Esophagus squamous epithelium (tissue), 5 donors: ENCODE data around the gene TAX1BP3. TPM values are rescaled to one million over a fixed set of nuclear protein-coding genes. Genes with fewer than 3 reads are reported as not detected.

Experiments used
- DNase-seq: peaks from one replicate; lab custom pipeline; 2025; lab: John Stamatoyannopoulos, UW
- H3K27ac ChIP-seq, 4 donors: fragments of 200-600 bp; sonication (generic); one replicate each; pipeline ENCODE4 v1.5.1; 2016 to 2019; ENCODE audit warnings: mild to moderate bottlenecking in 1 of 4
- H3K27me3 ChIP-seq, 4 donors: fragments of 200-600 bp; sonication (generic); 1 replicate in 3 of 4; 2 replicates in 1 of 4; pipeline versions ENCODE4 v1.5.1 to v1.6.0; 2017 to 2021; ENCODE audit warnings: antibody characterized with exemption in 1 of 4
- H3K36me3 ChIP-seq, 3 donors: fragments of 200-600 bp; sonication (generic); one replicate each; pipeline ENCODE4 v1.5.1; 2016 to 2019
- H3K4me1 ChIP-seq, 3 donors: fragments of 200-600 bp; sonication (generic); one replicate each; pipeline ENCODE4 v1.5.1; 2017 to 2019
- H3K4me3 ChIP-seq, 4 donors: fragments of 200-600 bp; sonication (generic); 1 replicate in 3 of 4; 2 replicates in 1 of 4; pipeline ENCODE4 v1.5.1; 2016 to 2019; ENCODE audit warnings: mild to moderate bottlenecking in 2 of 4, moderate library complexity in 1 of 4
- H3K9me3 ChIP-seq, 3 donors: fragments of 200-600 bp; sonication (generic); one replicate each; pipeline ENCODE4 v1.5.1; 2016 to 2019
- POLR2A ChIP-seq, 4 donors: fragments of 450-650 bp; IDR thresholded peaks; one replicate each; pipeline ENCODE4 v1.6.1; 2017; ENCODE audit warnings: antibody characterized with exemption in 4 of 4, mild to moderate bottlenecking in 4 of 4, moderate library complexity in 3 of 4
- WGBS, 2 donors: methylation state at CpG; one replicate each; pipeline ENCODE4 v1.1.5; 2018; 5-methylcytosine and 5-hydroxymethylcytosine counted together
- intact Hi-C: fragments of 100-400 bp; cut with DNase I; formaldehyde crosslinking; loops from one replicate; pipeline ENCODE4 v1.15.0; 2022
- total RNA-seq, 4 donors: library from RNA; depleted of rRNA; stranded (reverse); fragments of >200 nt; gene quantifications; one replicate each; pipeline ENCODE4 v1.1.0, GENCODE V29; 2016
- TF ChIP-seq, protein P1 (sequence below), 6 experiments: fragments of 450-650 bp in 4 of 6; fragments of 200-600 bp in 2 of 6; sonication (generic) in 2 of 6; IDR thresholded peaks; one replicate each; pipeline ENCODE4 v1.5.1; 2016 to 2019; ENCODE audit warnings: antibody characterized with exemption in 6 of 6, mild to moderate bottlenecking in 4 of 6, moderate library complexity in 4 of 6
- donor health status: DM: yes; HTN: yes; CAD: no.

TAX1BP3 gene
- total RNA-seq, 4 donors from 2014 or later, result 185 to 371 (median 293) TPM

DNA sequence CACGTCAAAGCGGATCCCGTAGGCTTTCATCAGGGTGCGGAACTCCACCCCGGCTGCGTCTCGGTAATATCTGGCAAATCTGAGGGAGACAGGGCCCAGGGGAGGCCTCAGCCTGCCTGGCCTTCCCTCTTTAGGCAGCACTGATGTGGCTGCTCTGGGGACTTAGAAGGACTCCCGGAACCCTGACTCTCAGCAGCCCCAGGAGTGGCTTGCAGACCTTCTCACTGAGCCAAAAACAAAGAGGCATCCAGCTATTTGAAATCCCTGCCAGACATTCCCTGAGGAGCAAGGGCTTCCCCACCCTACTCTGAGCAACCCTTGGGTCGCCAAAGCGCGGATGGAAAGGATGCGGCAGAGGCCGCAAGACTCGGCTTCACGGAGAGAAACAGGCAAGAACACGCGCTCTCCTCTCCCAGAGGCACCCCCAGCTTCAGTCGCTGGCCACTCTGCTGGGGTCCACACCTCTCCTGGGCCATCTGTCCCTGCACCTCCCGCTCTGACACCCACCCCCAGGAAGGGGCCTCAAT lies 19.7 kb upstream of the TAX1BP3 start:
- H3K36me3 ChIP-seq, result no peaks in the 10 kb centered on the region
- TF ChIP-seq, protein P1, sequence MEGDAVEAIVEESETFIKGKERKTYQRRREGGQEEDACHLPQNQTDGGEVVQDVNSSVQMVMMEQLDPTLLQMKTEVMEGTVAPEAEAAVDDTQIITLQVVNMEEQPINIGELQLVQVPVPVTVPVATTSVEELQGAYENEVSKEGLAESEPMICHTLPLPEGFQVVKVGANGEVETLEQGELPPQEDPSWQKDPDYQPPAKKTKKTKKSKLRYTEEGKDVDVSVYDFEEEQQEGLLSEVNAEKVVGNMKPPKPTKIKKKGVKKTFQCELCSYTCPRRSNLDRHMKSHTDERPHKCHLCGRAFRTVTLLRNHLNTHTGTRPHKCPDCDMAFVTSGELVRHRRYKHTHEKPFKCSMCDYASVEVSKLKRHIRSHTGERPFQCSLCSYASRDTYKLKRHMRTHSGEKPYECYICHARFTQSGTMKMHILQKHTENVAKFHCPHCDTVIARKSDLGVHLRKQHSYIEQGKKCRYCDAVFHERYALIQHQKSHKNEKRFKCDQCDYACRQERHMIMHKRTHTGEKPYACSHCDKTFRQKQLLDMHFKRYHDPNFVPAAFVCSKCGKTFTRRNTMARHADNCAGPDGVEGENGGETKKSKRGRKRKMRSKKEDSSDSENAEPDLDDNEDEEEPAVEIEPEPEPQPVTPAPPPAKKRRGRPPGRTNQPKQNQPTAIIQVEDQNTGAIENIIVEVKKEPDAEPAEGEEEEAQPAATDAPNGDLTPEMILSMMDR (IDR thresholded peaks at IDR 0.05), result no peak
- no peak for TF ChIP-seq POLR2A (IDR thresholded peaks at IDR 0.05)

GRCh38 chr17:3685174-3685573 lies 16.8 kb upstream of the TAX1BP3 start:
- WGBS, 2 donors, result 17 to 22% methylated on average over 1 to 5 of the region's 13 CpGs
- TF ChIP-seq POLR2A (IDR thresholded peaks at IDR 0.05), result no peak
- TF ChIP-seq, protein P1 (IDR thresholded peaks at IDR 0.05), result no peak
- intact Hi-C loops, result no loop called here

More for the DNA sequence above, 19.7 kb upstream of the TAX1BP3 start:
- DNase-seq, result no peak
- Histone ChIP-seq H3K4me1 (peaks cover 0 to 8% (median 0%) of the 10 kb centered on the region in 3 donors), H3K27ac (no peak overlapping the region), H3K27me3 (peaks cover 0 to 55% (median 0%) of the 10 kb centered on the region in 4 donors), H3K4me3 (no peak overlapping the region), H3K9me3 (no peaks in the 10 kb centered on the region)
- 70% methylated on average over 2 of the region's 19 CpGs; no CpG with 5 or more reads in 1 of the 2 donors for WGBS, 2 donors
- intact Hi-C loops, result no loop called here

DNA sequence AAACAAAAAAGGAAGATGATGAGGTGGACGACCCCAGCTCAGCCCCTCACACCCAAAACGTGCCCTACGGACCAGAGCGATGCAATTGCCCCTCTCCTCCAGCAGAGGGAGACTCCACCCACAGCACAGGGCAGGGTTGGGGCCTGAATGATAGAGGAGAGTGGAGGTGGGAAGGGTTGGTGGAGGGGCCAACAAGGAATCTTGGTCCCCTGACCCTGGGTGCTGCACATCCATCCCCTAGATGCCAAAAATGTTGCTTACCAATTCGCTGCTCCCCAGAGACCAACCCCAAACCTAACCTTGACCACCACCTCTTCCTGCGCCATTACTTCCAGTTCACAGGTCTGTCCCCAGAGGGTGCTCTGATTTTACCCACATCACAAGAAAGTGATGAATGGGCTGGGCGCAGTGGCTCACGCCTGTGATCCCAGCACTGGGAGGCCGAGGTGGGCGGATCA lies 14.7 kb upstream of the TAX1BP3 start:
- intact Hi-C loops, result no loop called here
- no peak for TF ChIP-seq POLR2A (IDR thresholded peaks at IDR 0.05)
- TF ChIP-seq, protein P1 (IDR thresholded peaks at IDR 0.05), result peak; percentile 73 to 90 (median 85)
- Histone ChIP-seq H3K36me3 (no peaks in the 10 kb centered on the region), H3K27me3 (peaks cover 0 to 45% (median 0%) of the 10 kb centered on the region in 4 donors), H3K4me1 (peaks cover 0 to 23% (median 8%) of the 10 kb centered on the region in 3 donors), H3K9me3 (no peaks in the 10 kb centered on the region), H3K4me3 (no peak overlapping the region), H3K27ac (no peak overlapping the region)
- WGBS, 2 donors, result 14 to 39% methylated on average over 5 to 10 of the region's 10 CpGs
- no peak for DNase-seq

More at GRCh38 chr17:3685174-3685573, 16.8 kb upstream of the TAX1BP3 start:
- DNase-seq, result no peak
- H3K4me3 ChIP-seq, result no peak overlapping the region
- H3K9me3 ChIP-seq, result no peaks in the 10 kb centered on the region
- H3K36me3 ChIP-seq, result no peaks in the 10 kb centered on the region
- H3K4me1 ChIP-seq, result peaks cover 0 to 12% (median 0%) of the 10 kb centered on the region in 3 donors
- H3K27me3 ChIP-seq, result peaks cover 0 to 49% (median 0%) of the 10 kb centered on the region in 4 donors
- H3K27ac ChIP-seq, result no peak overlapping the region

- no peak for TF ChIP-seq POLR2A (IDR thresholded peaks at IDR 0.05)
- TF ChIP-seq, protein P1 (IDR thresholded peaks at IDR 0.05), result no peak
- DNase-seq, result no peak
- H3K4me3 ChIP-seq, result no peak overlapping the region
- H3K36me3 ChIP-seq, result no peaks in the 10 kb centered on the region
- 82 to 87% methylated on average over 4 to 6 of the region's 12 CpGs for WGBS, 2 donors
- intact Hi-C loops, result no loop called here
- no peak overlapping the region for H3K27ac ChIP-seq
- H3K9me3 ChIP-seq, result no peaks in the 10 kb centered on the region
- peaks cover 0 to 24% (median 8%) of the 10 kb centered on the region in 3 donors for H3K4me1 ChIP-seq
- H3K27me3 ChIP-seq, result peaks cover 0 to 45% (median 0%) of the 10 kb centered on the region in 4 donors
Observed at GRCh38 chr17:3682033-3682432, 13.7 kb upstream of the TAX1BP3 start.

DNA sequence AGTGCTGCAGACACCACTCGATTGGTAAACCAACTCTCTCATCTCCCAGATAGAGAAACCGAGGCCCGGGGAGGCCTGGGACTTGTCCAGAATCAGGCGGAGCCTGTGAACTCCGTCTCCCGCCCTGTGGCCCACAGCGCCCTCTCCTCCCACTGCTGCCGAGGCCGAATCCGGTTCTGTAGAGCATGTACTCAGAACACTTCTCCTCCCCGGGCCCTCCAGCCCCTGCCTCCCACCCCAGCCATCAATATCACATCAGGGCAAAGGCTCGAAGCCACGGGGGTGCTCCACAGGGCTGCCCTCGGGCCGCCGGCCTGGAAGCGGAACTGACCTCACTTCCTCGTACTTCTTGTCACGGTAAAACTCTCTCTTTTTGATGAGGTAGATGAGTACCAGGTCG lies 13.2 kb upstream of the TAX1BP3 start:
- Histone ChIP-seq H3K4me1 (peaks cover 0 to 24% (median 8%) of the 10 kb centered on the region in 3 donors), H3K27ac (no peak overlapping the region), H3K4me3 (no peak overlapping the region), H3K27me3 (peaks cover 0 to 45% (median 0%) of the 10 kb centered on the region in 4 donors), H3K9me3 (no peaks in the 10 kb centered on the region), H3K36me3 (no peaks in the 10 kb centered on the region)
- TF ChIP-seq, protein P1 (IDR thresholded peaks at IDR 0.05), result no peak
- TF ChIP-seq POLR2A (IDR thresholded peaks at IDR 0.05), result no peak
- intact Hi-C loops, result no loop called here
- 87 to 100% methylated on average over 2 to 19 of the region's 20 CpGs for WGBS, 2 donors
- no peak for DNase-seq
